Endothelial cell of umbilical vein (primary cell): ENCODE data around the gene MYCBP2. TPM values are rescaled to one million over a fixed set of nuclear protein-coding genes. Genes with fewer than 3 reads are reported as not detected.

ENCODE experiments used
- BruUV-seq: library from RNA; stranded (reverse); fragments of 400-500 nt; replicated peaks from 2 replicates; lab custom pipeline; 2021; lab: Mats Ljungman, UMichigan
- CTCF ChIA-PET: fragments of 300-600, 350-600 bp; sonication (Branson Sonifier 250); formaldehyde crosslinking; loops from one replicate; lab custom pipeline; 2021; ENCODE audit warnings: antibody characterized with exemption, inconsistent platforms; lab: Charles Lee
- POLR2A ChIA-PET: fragments of 300-600, 350-600 bp; sonication (Branson Sonifier 250); formaldehyde crosslinking; loops from one replicate; lab custom pipeline; 2021; ENCODE audit warnings: antibody characterized with exemption, inconsistent platforms; lab: Charles Lee
- DNase-seq: peaks from one replicate; pipeline ENCODE4 v3.0.0-alpha.2; 2011; ENCODE audit warnings: low read depth, low spot score
- FAIRE-seq: peaks from 2 replicates; lab custom pipeline; 2011; peaks lifted over from hg19 to GRCh38; lab: Jason Lieb, UNC
- H2AFZ ChIP-seq: 2 replicates; pipeline ENCODE4 v1.6.0; 2012; ENCODE audit warnings: low read depth, low read length, control low read depth, inconsistent platforms
- H3K27ac ChIP-seq: 2 replicates; pipeline ENCODE4 v1.5.1; 2011; ENCODE audit warnings: low read depth, mild to moderate bottlenecking, control low read depth, low read length, moderate library complexity; ENCODE audit not compliant: insufficient read depth
- H3K27me3 ChIP-seq, 2 experiments: 2 replicates each; pipeline versions ENCODE4 v1.6.0 to v1.6.1; 2011; ENCODE audit warnings: low read length in 2 of 2, mixed read lengths in 1 of 2; ENCODE audit not compliant: control insufficient read depth in 2 of 2, insufficient read depth in 2 of 2
- H3K36me3 ChIP-seq, 2 experiments: 2 replicates in 1 of 2; 3 replicates in 1 of 2; pipeline ENCODE4 v1.5.1; 2011; ENCODE audit warnings: low read length in 2 of 2, mild to moderate bottlenecking in 1 of 2, moderate library complexity in 1 of 2; ENCODE audit not compliant: control insufficient read depth in 2 of 2, insufficient read depth in 2 of 2; ENCODE audit errors: extremely low read depth in 1 of 2
- H3K4me1 ChIP-seq: 3 replicates; pipeline ENCODE4 v1.5.1; 2011; ENCODE audit warnings: mild to moderate bottlenecking, low read length; ENCODE audit not compliant: control insufficient read depth, insufficient read depth; ENCODE audit errors: extremely low read depth
- H3K4me2 ChIP-seq: 2 replicates; pipeline ENCODE4 v1.6.1; 2011; ENCODE audit warnings: low read length, control low read depth, mixed read lengths; ENCODE audit not compliant: insufficient read depth
- H3K4me3 ChIP-seq, 3 experiments: fragments of 200-600 bp in 1 of 3; sonication (generic), shearing (Covaris generic) in 1 of 3; replicated peaks in 1 of 3; 2 replicates each; pipeline ENCODE4 v1.5.1; 2011 to 2016; ENCODE audit warnings: control low read depth in 3 of 3, low read length in 3 of 3, mild to moderate bottlenecking in 2 of 3, inconsistent platforms in 1 of 3, low read depth in 1 of 3, moderate library complexity in 1 of 3; ENCODE audit not compliant: insufficient read depth in 1 of 3
- H3K79me2 ChIP-seq: 2 replicates; pipeline ENCODE4 v1.6.0; 2012; ENCODE audit warnings: low read length, inconsistent platforms; ENCODE audit not compliant: control insufficient read depth, insufficient read depth
- H3K9ac ChIP-seq: replicated peaks from 2 replicates; pipeline ENCODE3; 2011; ENCODE audit warnings: low read length, control low read depth; ENCODE audit not compliant: insufficient read depth; ENCODE audit errors: extremely low read depth
- H3K9me1 ChIP-seq: replicated peaks from 3 replicates; pipeline ENCODE4 v1.6.0; 2011; ENCODE audit warnings: mild to moderate bottlenecking, low read length; ENCODE audit not compliant: control insufficient read depth, insufficient read depth; ENCODE audit errors: extremely low read depth
- H3K9me3 ChIP-seq: replicated peaks from 2 replicates; pipeline ENCODE4 v1.5.1; 2012; ENCODE audit warnings: low read length, inconsistent platforms; ENCODE audit not compliant: control insufficient read depth, insufficient read depth
- H4K20me1 ChIP-seq: replicated peaks from 2 replicates; pipeline ENCODE3; 2011; ENCODE audit warnings: mild to moderate bottlenecking, low read length; ENCODE audit not compliant: control insufficient read depth, insufficient read depth; ENCODE audit errors: extremely low read depth
- CTCF ChIP-seq, 2 donors: IDR thresholded peaks; 1 replicate in 1 of 2; 2 replicates in 1 of 2; pipeline ENCODE4 v1.5.1; 2011; ENCODE audit warnings: low read length in 2 of 2, mild to moderate bottlenecking in 2 of 2, moderate library complexity in 2 of 2, control low read depth in 1 of 2, inconsistent platforms in 1 of 2, low read depth in 1 of 2; ENCODE audit not compliant: insufficient read depth in 1 of 2; ENCODE audit errors: extremely low read depth in 1 of 2
- FOS ChIP-seq: IDR thresholded peaks from 2 replicates; pipeline ENCODE4 v1.6.1; 2011; ENCODE audit warnings: mild to moderate bottlenecking, low read length, moderate library complexity, borderline replicate concordance; ENCODE audit not compliant: insufficient read depth
- GATA2 ChIP-seq: IDR thresholded peaks from 2 replicates; pipeline ENCODE4 v1.7.0; 2011; ENCODE audit warnings: low read depth, mild to moderate bottlenecking, moderate library complexity, mixed read lengths, low read length; ENCODE audit not compliant: insufficient read length, insufficient read depth
- MYC ChIP-seq: IDR thresholded peaks from one replicate; pipeline ENCODE4 v1.6.1; 2011; ENCODE audit warnings: mild to moderate bottlenecking, low read depth, low read length
- POLR2A ChIP-seq: IDR thresholded peaks from 2 replicates; pipeline ENCODE4 v1.6.1; 2012; ENCODE audit warnings: low read depth, mild to moderate bottlenecking, control low read depth, low read length
- dilution Hi-C: fragments of 300-500 bp; cut with MboI; formaldehyde crosslinking; loops from one replicate; pipeline ENCODE4 v1.15.0; 2019; ENCODE audit warnings: low sequenced_read_pairs; ENCODE audit not compliant: extremely low pct_ligation_motif_present
- intact Hi-C: fragments of 100-400 bp; cut with micrococcal nuclease; formaldehyde crosslinking; loops from one replicate; pipeline ENCODE4 v1.10.0; 2022
- polyA plus RNA-seq, 4 experiments: library from polyadenylated mRNA; depleted of rRNA in 3 of 4; stranded (reverse) in 3 of 4; unstranded in 1 of 4; fragments of >200 nt; gene quantifications; 2 replicates each; pipeline versions ENCODE4 v1.2.1 to v1.2.3, GENCODE V29; 2011 to 2012; ENCODE audit warnings: missing spikeins in 1 of 4
- total RNA-seq: library from RNA; stranded (reverse); gene quantifications from 2 replicates; pipeline ENCODE4 v1.2.3, GENCODE V29; 2021

Gene MYCBP2
- total and polyA plus RNA-seq, 2 donors (not counting 3 experiments of a cell fraction or from before 2014, with no cell fraction given) = 30.5 to 89.8 TPM

- Histone ChIP-seq H3K4me1 (no peaks in the 10 kb centered on the region), H3K27ac (no peak overlapping the region), H3K4me2 (no peak overlapping the region), H3K4me3 (no peak overlapping the region), H3K9me1 (no peaks in the 10 kb centered on the region), H3K9me3 (no peaks in the 10 kb centered on the region), H3K79me2 (no peaks in the 10 kb centered on the region), H3K9ac (no peak overlapping the region), H3K27me3 (no peaks in the 10 kb centered on the region), H3K36me3 (peaks cover 2 to 4% of the 10 kb centered on the region in 2 experiments), H2AFZ (no peak overlapping the region), H4K20me1 (no peaks in the 10 kb centered on the region)
- TF ChIP-seq GATA2 (no peak), FOS (no peak)
- intact Hi-C loops (no loop called here), dilution Hi-C loops (no loop called here)
- FAIRE-seq (no peak), DNase-seq (no peak)
- BruUV-seq = no TSS peak
- POLR2A ChIA-PET = no interaction called here
- CTCF ChIA-PET = no interaction called here
These were observed 286.8 kb downstream of the MYCBP2 start for GRCh38 chr13:77040076-77040475.

DNA sequence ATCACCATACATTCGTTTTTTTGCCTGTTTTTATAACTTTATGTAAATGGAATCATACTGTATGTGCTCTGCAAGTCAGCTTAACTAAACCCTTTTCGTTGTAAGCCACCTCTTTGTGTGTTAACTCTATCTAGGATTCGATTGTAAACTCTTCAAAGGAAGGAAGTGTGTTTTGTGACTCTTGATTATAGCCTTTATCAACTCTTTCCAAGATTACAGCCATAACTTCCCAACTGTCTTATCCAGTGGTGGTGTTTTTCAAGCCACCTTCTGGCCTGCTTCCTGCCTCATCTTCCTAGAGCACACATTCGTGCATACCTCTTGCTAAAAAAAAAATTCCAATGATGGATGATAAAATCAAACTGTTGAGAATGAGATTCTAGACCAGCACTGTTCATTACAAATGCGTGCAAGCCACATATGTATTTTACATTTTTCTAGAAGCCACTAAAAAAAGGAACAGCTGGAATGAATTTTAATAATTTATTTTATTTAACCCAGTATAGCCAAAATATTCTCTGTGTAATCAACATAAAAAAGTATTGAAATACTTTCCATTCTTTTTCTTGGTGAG, 287.9 kb downstream of the MYCBP2 start:
- TF ChIP-seq CTCF (IDR thresholded peaks at IDR 0.05; ENCODE audit: extremely low read depth in 1 of 2, insufficient read depth in 1 of 2, low read depth in 1 of 2, low read length in 2 of 2) = no peak
- no peak for TF ChIP-seq MYC
- TF ChIP-seq POLR2A = no peak
- Histone ChIP-seq H3K27ac (no peak overlapping the region), H2AFZ (no peak overlapping the region), H3K4me3 (no peak overlapping the region), H3K27me3 (no peaks in the 10 kb centered on the region), H3K36me3 (peaks cover 0 to 2% of the 10 kb centered on the region in 2 experiments), H3K9me3 (no peaks in the 10 kb centered on the region), H4K20me1 (no peaks in the 10 kb centered on the region), H3K9me1 (no peaks in the 10 kb centered on the region), H3K79me2 (no peaks in the 10 kb centered on the region), H3K4me2 (no peak overlapping the region), H3K4me1 (no peaks in the 10 kb centered on the region), H3K9ac (no peak overlapping the region)
- ChIA-PET POLR2A (no interaction called here), CTCF (no interaction called here)
- dilution Hi-C loops = no loop called here
- FAIRE-seq (peak; percentile 55), DNase-seq (peak; percentile 51)
- intact Hi-C loops = no loop called here
- BruUV-seq = no TSS peak
